ENCODE results near the gene ANKRD16. TPM values are rescaled to one million over a fixed set of nuclear protein-coding genes. Genes with fewer than 3 reads are reported as not detected.

The ANKRD16 gene
- total and polyA plus RNA-seq, 2 of the 8 experiments (the other 6 are each of a cell fraction or from before 2014, with no cell fraction given) = 8.2 to 12.7 TPM

GRCh38 chr10:5932345-5932744 is 42.7 kb upstream of the ANKRD16 start:
- CTCF ChIA-PET (ENCODE audit: partially characterized antibody) = interaction anchor here (1.7 kb wide), 1 partner anchor 9 kb away, joined by 5 read pairs; no protein-coding TSS in a partner anchor
- H3K18ac ChIP-seq (ENCODE audit: extremely low read depth, low read length) = no peak overlapping the region
- no peak overlapping the region for H3K4ac ChIP-seq (replicated peaks; ENCODE audit: insufficient read length, low read depth, low read length)
- no peak overlapping the region for H2AK5ac ChIP-seq (ENCODE audit: low read depth, low read length)
- no peaks in the 10 kb centered on the region for H3K23me2 ChIP-seq (ENCODE audit: low read depth, low read length)
- H3K79me2 ChIP-seq (ENCODE audit: control insufficient read depth in 1 of 2, insufficient read depth in 2 of 2, low read length in 2 of 2) = no peaks in the 10 kb centered on the region
- no peak overlapping the region for H2BK15ac ChIP-seq (ENCODE audit: low read length)
- H3K56ac ChIP-seq (replicated peaks; ENCODE audit: insufficient read length, low read depth, low read length) = no peak overlapping the region
- no peak overlapping the region for H4K8ac ChIP-seq (ENCODE audit: extremely low read depth, insufficient read depth, low read length)
- no peak overlapping the region for H3K4me3 ChIP-seq (ENCODE audit: extremely low read depth in 1 of 4, insufficient read depth in 2 of 4, low read depth in 3 of 4, low read length in 4 of 4)
- POLR2A ChIA-PET (ENCODE audit: partially characterized antibody) = interaction anchor here (1.4 kb wide), 1 partner anchor 9 kb away, joined by 5 read pairs; no protein-coding TSS in a partner anchor
- FAIRE-seq = no peak
- H3K14ac ChIP-seq (ENCODE audit: insufficient read length) = no peak overlapping the region
- peaks cover 18 to 60% (median 38%) of the 10 kb centered on the region in 4 experiments for H3K36me3 ChIP-seq (ENCODE audit: control insufficient read depth in 2 of 4, insufficient read depth in 4 of 4, low read length in 3 of 4)
- no peak overlapping the region for H3K4me2 ChIP-seq (ENCODE audit: insufficient read depth in 1 of 2, low read depth in 2 of 2, low read length in 2 of 2)
- H2BK5ac ChIP-seq (ENCODE audit: low read depth, low read length) = no peak overlapping the region
- H3K4me1 ChIP-seq (replicated peaks in 1 of 4; ENCODE audit: control insufficient read depth in 3 of 4, insufficient read depth in 4 of 4, low read length in 3 of 4) = no peaks in the 10 kb centered on the region
- no peak overlapping the region for H2BK120ac ChIP-seq (replicated peaks; ENCODE audit: low read depth, low read length)
- H3K79me1 ChIP-seq (ENCODE audit: low read depth, low read length) = no peaks in the 10 kb centered on the region
- no peak overlapping the region for H3K23ac ChIP-seq (ENCODE audit: insufficient read length)
- no peak overlapping the region for H4K91ac ChIP-seq (replicated peaks; ENCODE audit: insufficient read length, low read length)
- DNase-seq (ENCODE audit: low read depth in 1 of 2, low spot score in 2 of 2) = no peak
- no peak overlapping the region for H2AFZ ChIP-seq (ENCODE audit: low read length)
- no peak overlapping the region for H2BK20ac ChIP-seq (ENCODE audit: low read length)
- no peak overlapping the region for H3K27ac ChIP-seq (ENCODE audit: low read depth, low read length)
- H4K20me1 ChIP-seq (replicated peaks in 1 of 2; ENCODE audit: control insufficient read depth in 1 of 2, insufficient read depth in 2 of 2, low read length in 2 of 2) = peaks cover 3 to 5% of the 10 kb centered on the region in 2 experiments
- no peaks in the 10 kb centered on the region for H3K27me3 ChIP-seq (replicated peaks in 1 of 4; ENCODE audit: control insufficient read depth in 3 of 4, extremely low read depth in 1 of 4, insufficient read depth in 3 of 4, low read length in 3 of 4)
- no peak overlapping the region for H3K9ac ChIP-seq (replicated peaks in 1 of 4; ENCODE audit: extremely low read depth in 1 of 4, low read depth in 3 of 4, low read length in 3 of 4)
- H4K5ac ChIP-seq (ENCODE audit: insufficient read length, low read depth, low read length) = no peak overlapping the region
- no peaks in the 10 kb centered on the region for H3K9me3 ChIP-seq (ENCODE audit: insufficient read depth in 2 of 2, low read depth in 1 of 2, low read length in 1 of 2)
- H2BK12ac ChIP-seq (ENCODE audit: low read depth, low read length) = no peak overlapping the region
- WGBS, 2 experiments (ENCODE audit: extremely low coverage in 1 of 2, insufficient coverage in 1 of 2, insufficient read length in 1 of 2, insufficient replicate concordance in 2 of 2, low coverage in 1 of 2, low lambda C conversion rate in 2 of 2, missing lambda C conversion rate in 1 of 2) = 94% methylated on average over 5 of the region's 5 CpGs; no CpG with 5 or more reads in 1 of the 2 experiments
- no peak for TF ChIP-seq SIN3A (conservative IDR thresholded peaks at IDR 0.05 in 1 of 2, IDR thresholded peaks at IDR 0.05 in 1 of 2; ENCODE audit: low read depth in 1 of 2, low read length in 2 of 2)
- TF ChIP-seq RAD21 (IDR thresholded peaks at IDR 0.05 in 1 of 2, conservative IDR thresholded peaks at IDR 0.05 in 1 of 2; ENCODE audit: low read depth in 2 of 2, low read length in 2 of 2) = no peak
- no peak for TF ChIP-seq NRF1 (IDR thresholded peaks at IDR 0.05; ENCODE audit: low read depth, low read length)
- no peak for TF ChIP-seq SRF (IDR thresholded peaks at IDR 0.05; ENCODE audit: low read depth, low read length)
- TF ChIP-seq RNF2 (IDR thresholded peaks at IDR 0.05; ENCODE audit: borderline replicate concordance, low read depth, low read length, missing control alignments, poor library complexity, severe bottlenecking) = no peak
- TF ChIP-seq POLR2A (IDR thresholded peaks at IDR 0.05; ENCODE audit: control extremely low read depth in 1 of 2, low read depth in 2 of 2, low read length in 2 of 2) = no peak
- no peak for TF ChIP-seq BRCA1 (IDR thresholded peaks at IDR 0.05; ENCODE audit: low read depth, low read length)
- TF ChIP-seq POLR2AphosphoS5 (IDR thresholded peaks at IDR 0.05; ENCODE audit: low read depth, low read length) = no peak
- TF ChIP-seq SP4 (IDR thresholded peaks at IDR 0.05; ENCODE audit: low read length) = no peak
- no peak for TF ChIP-seq CREB1 (IDR thresholded peaks at IDR 0.05)
- TF ChIP-seq MAFK (IDR thresholded peaks at IDR 0.05; ENCODE audit: low read depth, low read length) = no peak
- no peak for TF ChIP-seq GTF2F1 (IDR thresholded peaks at IDR 0.05; ENCODE audit: borderline replicate concordance, low read depth, low read length)
- TF ChIP-seq CHD2 (IDR thresholded peaks at IDR 0.05; ENCODE audit: low read length) = no peak
- no peak for TF ChIP-seq RFX5 (IDR thresholded peaks at IDR 0.05; ENCODE audit: borderline replicate concordance, low read depth, low read length)
- TF ChIP-seq YY1 (IDR thresholded peaks at IDR 0.05; ENCODE audit: low read depth, low read length) = no peak
